ENCODE measurements around the gene MEGF9. TPM values are rescaled to one million over a fixed set of nuclear protein-coding genes. Genes with fewer than 3 reads are reported as not detected.

MEGF9 gene
- total RNA-seq, 3 donors from 2014 or later (not counting 1 experiment from before 2014, with no cell fraction given), result 17.5 to 25.9 (median 22.3) TPM

DNA sequence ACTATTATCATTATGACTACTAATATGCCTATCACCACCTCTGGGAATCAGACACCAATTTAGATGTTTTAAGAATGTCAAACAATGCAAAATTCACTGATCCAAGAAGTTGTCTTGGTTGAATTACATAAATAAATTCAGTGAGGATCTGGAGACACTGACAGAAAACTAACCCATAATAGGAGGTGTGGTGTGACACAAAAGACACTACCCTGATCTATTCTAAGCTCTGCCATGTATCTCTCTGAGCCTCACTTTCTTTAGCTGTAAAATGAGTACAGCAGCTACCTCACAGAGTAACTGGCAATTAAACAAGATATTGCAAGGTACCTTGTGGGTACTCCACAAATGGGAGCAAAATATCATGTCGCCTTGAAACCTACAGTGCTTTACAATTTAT lies 141.8 kb downstream of the MEGF9 start:
- no peak for ATAC-seq
- no peaks in the 10 kb centered on the region for H3K9me3 ChIP-seq (ENCODE audit: control insufficient read depth, insufficient read depth, low read length)
- no peak for DNase-seq
- 100% methylated on average over 1 of the region's 1 CpG for WGBS (ENCODE audit: insufficient coverage)
- intact Hi-C loops (cut with micrococcal nuclease), result no loop called here
- Mint-ChIP-seq H3K27ac (peak overlapping the region in 1 of 2 donors; percentile 58), H3K9me3 (no peaks in the 10 kb centered on the region), H3K4me3 (no peak overlapping the region), H3K27me3 (ENCODE audit: low read depth in 2 of 2) (no peaks in the 10 kb centered on the region), H3K36me3 (no peaks in the 10 kb centered on the region), H3K4me1 (peaks cover 10 to 22% of the 10 kb centered on the region in 2 donors)
- TF ChIP-seq, protein P1, sequence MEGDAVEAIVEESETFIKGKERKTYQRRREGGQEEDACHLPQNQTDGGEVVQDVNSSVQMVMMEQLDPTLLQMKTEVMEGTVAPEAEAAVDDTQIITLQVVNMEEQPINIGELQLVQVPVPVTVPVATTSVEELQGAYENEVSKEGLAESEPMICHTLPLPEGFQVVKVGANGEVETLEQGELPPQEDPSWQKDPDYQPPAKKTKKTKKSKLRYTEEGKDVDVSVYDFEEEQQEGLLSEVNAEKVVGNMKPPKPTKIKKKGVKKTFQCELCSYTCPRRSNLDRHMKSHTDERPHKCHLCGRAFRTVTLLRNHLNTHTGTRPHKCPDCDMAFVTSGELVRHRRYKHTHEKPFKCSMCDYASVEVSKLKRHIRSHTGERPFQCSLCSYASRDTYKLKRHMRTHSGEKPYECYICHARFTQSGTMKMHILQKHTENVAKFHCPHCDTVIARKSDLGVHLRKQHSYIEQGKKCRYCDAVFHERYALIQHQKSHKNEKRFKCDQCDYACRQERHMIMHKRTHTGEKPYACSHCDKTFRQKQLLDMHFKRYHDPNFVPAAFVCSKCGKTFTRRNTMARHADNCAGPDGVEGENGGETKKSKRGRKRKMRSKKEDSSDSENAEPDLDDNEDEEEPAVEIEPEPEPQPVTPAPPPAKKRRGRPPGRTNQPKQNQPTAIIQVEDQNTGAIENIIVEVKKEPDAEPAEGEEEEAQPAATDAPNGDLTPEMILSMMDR (IDR thresholded peaks at IDR 0.05), result no peak
- no peak overlapping the region for H3K27ac ChIP-seq (ENCODE audit: low read length)
- H3K36me3 ChIP-seq (ENCODE audit: control insufficient read depth, insufficient read depth, low read length), result peaks cover 39% of the 10 kb centered on the region
- no peaks in the 10 kb centered on the region for H3K27me3 ChIP-seq (ENCODE audit: control insufficient read depth, insufficient read depth, low read length)
- H3K4me3 ChIP-seq (ENCODE audit: low read length), result no peak overlapping the region
- H3K4me1 ChIP-seq (ENCODE audit: control insufficient read depth, insufficient read depth, low read length), result no peaks in the 10 kb centered on the region

DNA sequence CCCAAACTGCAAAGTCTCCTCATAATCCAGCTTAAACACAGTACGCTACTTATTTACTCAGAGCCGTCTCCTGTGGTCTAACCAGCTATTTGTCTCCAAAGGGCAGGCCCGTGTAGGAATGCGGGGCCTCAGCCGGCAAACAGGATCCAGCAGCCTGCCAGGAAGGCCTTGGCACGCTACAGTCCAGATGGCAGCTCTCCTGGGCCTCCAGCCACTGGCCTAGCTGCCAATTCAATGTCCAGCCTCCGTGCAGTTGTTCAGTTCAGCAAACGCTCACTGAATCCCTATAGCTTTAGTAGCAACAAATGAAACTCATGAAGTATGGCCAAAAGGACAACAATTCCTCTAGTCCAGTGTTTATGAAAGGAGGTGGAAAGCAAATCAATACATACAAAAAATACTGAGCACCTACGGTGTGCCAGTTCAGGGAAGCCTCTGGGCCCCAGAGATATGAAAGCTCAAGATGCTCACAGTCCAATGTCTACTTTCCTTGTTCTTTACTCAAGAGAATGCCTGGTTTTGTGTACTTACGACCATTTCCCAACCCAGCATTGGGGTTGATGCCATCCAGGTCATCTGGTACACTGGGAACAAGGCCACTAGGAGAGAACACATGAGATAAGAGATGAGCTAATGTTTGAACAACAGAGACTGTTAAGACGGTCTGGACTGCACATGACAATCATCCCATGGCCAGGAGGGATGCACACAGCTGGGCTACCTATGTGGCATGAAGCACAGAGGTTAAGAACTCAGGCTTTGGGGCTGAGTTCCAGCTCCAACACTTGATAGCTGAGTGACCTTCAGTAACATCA lies 142.6 kb downstream of the MEGF9 start:
- H3K4me1 ChIP-seq (ENCODE audit: control insufficient read depth, insufficient read depth, low read length), result no peaks in the 10 kb centered on the region
- TF ChIP-seq, protein P1 (IDR thresholded peaks at IDR 0.05), result no peak
- intact Hi-C loops (cut with micrococcal nuclease), result no loop called here
- no peaks in the 10 kb centered on the region for H3K9me3 ChIP-seq (ENCODE audit: control insufficient read depth, insufficient read depth, low read length)
- no peak overlapping the region for H3K27ac Mint-ChIP-seq
- no peak overlapping the region for H3K4me3 ChIP-seq (ENCODE audit: low read length)
- no peaks in the 10 kb centered on the region for H3K36me3 Mint-ChIP-seq
- no peaks in the 10 kb centered on the region for H3K27me3 ChIP-seq (ENCODE audit: control insufficient read depth, insufficient read depth, low read length)
- no peaks in the 10 kb centered on the region for H3K27me3 Mint-ChIP-seq (ENCODE audit: low read depth in 2 of 2)
- DNase-seq, result no peak
- no peak for ATAC-seq
- no peak overlapping the region for H3K4me3 Mint-ChIP-seq
- 97% methylated on average over 11 of the region's 11 CpGs for WGBS (ENCODE audit: insufficient coverage)
- H3K4me1 Mint-ChIP-seq, result peaks cover 10 to 17% of the 10 kb centered on the region in 2 donors
- H3K27ac ChIP-seq (ENCODE audit: low read length), result no peak overlapping the region
- H3K9me3 Mint-ChIP-seq, result no peaks in the 10 kb centered on the region
- peaks cover 45% of the 10 kb centered on the region for H3K36me3 ChIP-seq (ENCODE audit: control insufficient read depth, insufficient read depth, low read length)

DNA sequence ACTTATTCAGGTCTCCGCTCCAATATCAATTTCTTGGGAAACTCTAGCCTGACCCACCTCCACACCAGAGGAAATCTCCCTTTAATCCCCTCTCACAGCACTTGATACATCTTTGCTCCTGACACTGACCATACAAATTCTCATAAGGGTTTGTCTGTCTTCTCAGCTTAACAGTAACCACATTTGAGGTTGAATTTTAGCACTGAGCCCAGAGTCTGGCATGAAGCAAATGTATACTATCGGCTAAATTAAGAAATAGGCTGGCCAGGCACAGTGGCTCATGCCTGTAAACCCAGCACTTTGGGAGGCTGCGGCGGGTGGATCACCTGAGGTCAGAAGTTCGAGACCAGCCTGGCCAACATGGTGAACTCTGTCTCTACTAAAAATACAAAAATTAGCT lies 144.0 kb downstream of the MEGF9 start:
- no peaks in the 10 kb centered on the region for H3K27me3 ChIP-seq (ENCODE audit: control insufficient read depth, insufficient read depth, low read length)
- TF ChIP-seq, protein P1 (IDR thresholded peaks at IDR 0.05), result no peak
- no peaks in the 10 kb centered on the region for H3K4me1 ChIP-seq (ENCODE audit: control insufficient read depth, insufficient read depth, low read length)
- no peaks in the 10 kb centered on the region for H3K9me3 ChIP-seq (ENCODE audit: control insufficient read depth, insufficient read depth, low read length)
- 99% methylated on average over 5 of the region's 5 CpGs for WGBS (ENCODE audit: insufficient coverage)
- H3K27ac ChIP-seq (ENCODE audit: low read length), result no peak overlapping the region
- H3K27ac Mint-ChIP-seq, result no peak overlapping the region
- H3K27me3 Mint-ChIP-seq (ENCODE audit: low read depth in 2 of 2), result no peaks in the 10 kb centered on the region
- ATAC-seq (no peak), DNase-seq (no peak)
- peaks cover 11% of the 10 kb centered on the region for H3K36me3 Mint-ChIP-seq
- no peak overlapping the region for H3K4me3 ChIP-seq (ENCODE audit: low read length)
- intact Hi-C loops (cut with micrococcal nuclease), result no loop called here
- H3K9me3 Mint-ChIP-seq, result no peaks in the 10 kb centered on the region
- H3K4me3 Mint-ChIP-seq, result no peak overlapping the region
- peaks cover 57% of the 10 kb centered on the region for H3K36me3 ChIP-seq (ENCODE audit: control insufficient read depth, insufficient read depth, low read length)
- H3K4me1 Mint-ChIP-seq, result peaks cover 9 to 13% of the 10 kb centered on the region in 2 donors

Data from natural killer cell (primary cell).